IMR-90 (cell line): ENCODE results near the gene OR4D9. TPM values are rescaled to one million over a fixed set of nuclear protein-coding genes. Genes with fewer than 3 reads are reported as not detected.

Experiments used
- ATAC-seq: fragments of 200-7000 bp; cut with Tn5 transposase; 2 replicates; pipeline ENCODE4 v1.9.1; 2020; ENCODE audit warnings: low read depth, mild to moderate bottlenecking, moderate library complexity
- BruUV-seq: library from RNA; stranded (reverse); fragments of 400-500 nt; replicated peaks from 2 replicates; lab custom pipeline; 2021; lab: Mats Ljungman, UMichigan
- CTCF ChIA-PET: fragments of 300-600 bp; formaldehyde crosslinking; extraction: SDS; loops from one replicate; lab custom pipeline; 2021; ENCODE audit warnings: antibody characterized with exemption; lab: Yijun Ruan, JAX
- POLR2A ChIA-PET: fragments of 300-600 bp; sonication (Branson Sonifier 250); formaldehyde crosslinking; loops from one replicate; lab custom pipeline; 2022; ENCODE audit warnings: antibody characterized with exemption; ENCODE audit not compliant: unreplicated experiment; lab: Charles Lee
- DNase-seq: peaks from one replicate; pipeline ENCODE4 v3.0.0; 2013
- H2AFZ ChIP-seq: replicated peaks from 2 replicates; pipeline ENCODE3; 2013; ENCODE audit warnings: low read length, mild to moderate bottlenecking; ENCODE audit not compliant: poor library complexity
- H2AK5ac ChIP-seq: 2 replicates; pipeline ENCODE4 v1.6.1; 2013; ENCODE audit warnings: low read depth, low read length, inconsistent platforms
- H2AK9ac ChIP-seq: replicated peaks from 2 replicates; pipeline ENCODE3; 2013; ENCODE audit warnings: mild to moderate bottlenecking, low read depth, low read length, moderate library complexity; ENCODE audit not compliant: poor library complexity
- H2BK120ac ChIP-seq: 2 replicates; pipeline ENCODE4 v1.6.1; 2013; ENCODE audit warnings: low read depth, low read length, inconsistent platforms
- H2BK15ac ChIP-seq: 3 replicates; pipeline ENCODE4 v1.6.1; 2013; ENCODE audit warnings: low read depth, low read length, inconsistent platforms
- H2BK20ac ChIP-seq: 2 replicates; pipeline ENCODE4 v1.6.1; 2013; ENCODE audit warnings: low read depth, mild to moderate bottlenecking, inconsistent platforms, low read length, moderate library complexity
- H2BK5ac ChIP-seq: 2 replicates; pipeline ENCODE4 v1.6.1; 2013; ENCODE audit warnings: mild to moderate bottlenecking, low read depth, low read length, inconsistent platforms; ENCODE audit not compliant: poor library complexity, severe bottlenecking
- H3K14ac ChIP-seq: replicated peaks from 2 replicates; pipeline ENCODE4 v1.6.1; 2013; ENCODE audit warnings: low read depth, low read length, inconsistent platforms
- H3K18ac ChIP-seq: 2 replicates; pipeline ENCODE4 v1.6.1; 2013; ENCODE audit warnings: low read depth, low read length, control low read depth
- H3K23ac ChIP-seq: 2 replicates; pipeline ENCODE4 v1.6.1; 2013; ENCODE audit warnings: low read depth, low read length, inconsistent platforms
- H3K27ac ChIP-seq: 2 replicates; pipeline ENCODE4 v1.5.1; 2013; ENCODE audit warnings: mild to moderate bottlenecking, control low read depth, low read length; ENCODE audit not compliant: insufficient read depth
- H3K27me3 ChIP-seq: 2 replicates; pipeline ENCODE4 v1.6.1; 2013; ENCODE audit warnings: low read length; ENCODE audit not compliant: control insufficient read depth, insufficient read depth
- H3K36me3 ChIP-seq: 2 replicates; pipeline ENCODE4 v1.6.1; 2013; ENCODE audit warnings: low read length, mixed read lengths; ENCODE audit not compliant: control insufficient read depth, insufficient read depth
- H3K4ac ChIP-seq: 2 replicates; pipeline ENCODE4 v1.6.1; 2013; ENCODE audit warnings: low read depth, low read length, inconsistent platforms
- H3K4me1 ChIP-seq: 2 replicates; pipeline ENCODE4 v1.6.1; 2013; ENCODE audit warnings: low read length, mixed read lengths; ENCODE audit not compliant: control insufficient read depth, insufficient read depth
- H3K4me2 ChIP-seq: 2 replicates; pipeline ENCODE4 v1.6.1; 2013; ENCODE audit warnings: low read depth, mild to moderate bottlenecking, control low read depth, low read length, moderate library complexity
- H3K4me3 ChIP-seq: 2 replicates; pipeline ENCODE4 v1.5.1; 2013; ENCODE audit warnings: low read depth, mild to moderate bottlenecking, control low read depth, low read length, moderate library complexity; ENCODE audit not compliant: insufficient read depth
- H3K56ac ChIP-seq: 2 replicates; pipeline ENCODE4 v1.6.1; 2013; ENCODE audit warnings: low read length, inconsistent platforms; ENCODE audit not compliant: insufficient read depth; ENCODE audit errors: extremely low read depth
- H3K79me1 ChIP-seq, 2 experiments: 2 replicates each; pipeline ENCODE4 v1.6.1; 2013; ENCODE audit warnings: low read length in 2 of 2, inconsistent platforms in 1 of 2, low read depth in 1 of 2
- H3K9ac ChIP-seq: 2 replicates; pipeline ENCODE4 v1.6.1; 2013; ENCODE audit warnings: low read depth, low read length, control low read depth
- H3K9me1 ChIP-seq: 2 replicates; pipeline ENCODE4 v1.6.1; 2013; ENCODE audit warnings: low read length, inconsistent platforms; ENCODE audit not compliant: insufficient read depth
- H3K9me3 ChIP-seq: 2 replicates; pipeline ENCODE4 v1.6.1; 2013; ENCODE audit warnings: low read length; ENCODE audit not compliant: control insufficient read depth, insufficient read depth
- H4K20me1 ChIP-seq: 2 replicates; pipeline ENCODE4 v1.6.1; 2013; ENCODE audit warnings: low read length, inconsistent platforms; ENCODE audit not compliant: insufficient read depth
- H4K5ac ChIP-seq: 2 replicates; pipeline ENCODE4 v1.6.1; 2013; ENCODE audit warnings: mild to moderate bottlenecking, low read depth, low read length, control low read depth
- H4K8ac ChIP-seq, 2 experiments: 2 replicates each; pipeline ENCODE4 v1.6.1; 2013; ENCODE audit warnings: low read depth in 2 of 2, low read length in 2 of 2, control low read depth in 1 of 2, inconsistent platforms in 1 of 2
- H4K91ac ChIP-seq: 2 replicates; pipeline ENCODE4 v1.6.1; 2013; ENCODE audit warnings: low read depth, low read length, inconsistent platforms; ENCODE audit not compliant: insufficient read depth
- BHLHE40 ChIP-seq: fragments of 150-350 bp; IDR thresholded peaks from 2 replicates; pipeline ENCODE4 v1.6.1; 2016; ENCODE audit warnings: mild to moderate bottlenecking, low read depth, low read length
- CEBPB ChIP-seq: IDR thresholded peaks from 2 replicates; pipeline ENCODE4 v1.6.1; 2012; ENCODE audit warnings: low read depth, low read length, improper control_type of control experiment
- CHD1 ChIP-seq: IDR thresholded peaks from 2 replicates; pipeline ENCODE4 v1.6.1; 2012; ENCODE audit warnings: low read depth, low read length, improper control_type of control experiment
- FOS ChIP-seq: fragments of 150-350 bp; IDR thresholded peaks from 2 replicates; pipeline ENCODE4 v1.6.1; 2016; ENCODE audit warnings: low read depth, low read length
- MAZ ChIP-seq: IDR thresholded peaks from 2 replicates; pipeline ENCODE4 v1.6.1; 2012; ENCODE audit warnings: low read depth, mild to moderate bottlenecking, low read length, improper control_type of control experiment, moderate library complexity, borderline replicate concordance
- MXI1 ChIP-seq: IDR thresholded peaks from 2 replicates; pipeline ENCODE4 v1.6.1; 2012; ENCODE audit warnings: low read depth, mild to moderate bottlenecking, low read length, moderate library complexity, borderline replicate concordance
- NFE2L2 ChIP-seq: fragments of 150-350 bp; IDR thresholded peaks from 2 replicates; pipeline ENCODE4 v1.6.1; 2016; ENCODE audit warnings: low read depth, mild to moderate bottlenecking, low read length
- RAD21 ChIP-seq: IDR thresholded peaks from 2 replicates; pipeline ENCODE4 v1.6.1; 2012; ENCODE audit warnings: low read length, improper control_type of control experiment
- RCOR1 ChIP-seq: IDR thresholded peaks from 2 replicates; pipeline ENCODE4 v1.6.1; 2012; ENCODE audit warnings: mild to moderate bottlenecking, low read length, improper control_type of control experiment; ENCODE audit not compliant: insufficient replicate concordance
- RFX5 ChIP-seq: IDR thresholded peaks from 2 replicates; pipeline ENCODE4 v1.8.0; 2012; ENCODE audit warnings: low read depth, mild to moderate bottlenecking, low read length, moderate library complexity
- SMC3 ChIP-seq: fragments of 150-350 bp; IDR thresholded peaks from 2 replicates; pipeline ENCODE4 v1.6.1; 2016; ENCODE audit warnings: low read depth, mild to moderate bottlenecking, antibody characterized with exemption, low read length, moderate library complexity
- WGBS, 2 experiments: methylation state at CpG; one replicate each; pipeline versions ENCODE4 v1.1.5 to v1.1.7; 2013; ENCODE audit warnings: missing lambda C conversion rate in 2 of 2; ENCODE audit not compliant: insufficient read length in 1 of 2; ENCODE audit errors: extremely low coverage in 2 of 2; 5-methylcytosine and 5-hydroxymethylcytosine counted together
- dilution Hi-C: fragments of 300-500 bp; cut with HindIII; formaldehyde crosslinking; loops from one replicate; pipeline ENCODE4 v1.14.3; 2018; ENCODE audit warnings: low sequenced_read_pairs; ENCODE audit not compliant: unreplicated experiment
- in situ Hi-C: fragments of 300-500 bp; cut with MboI; formaldehyde crosslinking; loops from 3 replicates; pipeline ENCODE4 v1.14.3; 2019; ENCODE audit warnings: low sequenced_read_pairs, inconsistent platforms, mixed read lengths
- intact Hi-C: fragments of 100-400 bp; cut with micrococcal nuclease; formaldehyde crosslinking; loops from 2 replicates; pipeline ENCODE4 v1.10.0; 2022
- polyA plus RNA-seq, 3 experiments: library from polyadenylated mRNA; depleted of rRNA; stranded (reverse); fragments of >200 nt; gene quantifications; 2 replicates each; pipeline ENCODE4 v1.2.3, GENCODE V29; 2012; ENCODE audit warnings: low replicate concordance in 1 of 3
- total RNA-seq: library from RNA; depleted of rRNA; stranded (reverse); fragments of >200 nt; gene quantifications from 2 replicates; pipeline ENCODE4 v1.2.3, GENCODE V29; 2012
- TF ChIP-seq, protein P1 (sequence below): fragments of 150-350 bp; IDR thresholded peaks from 2 replicates; pipeline ENCODE4 v1.6.1; 2017; ENCODE audit warnings: mild to moderate bottlenecking, antibody characterized with exemption, low read length, low read depth
- TF ChIP-seq, protein P2 (sequence below): fragments of 150-350 bp; IDR thresholded peaks from 2 replicates; pipeline ENCODE4 v1.6.1; 2016; ENCODE audit warnings: low read depth, mild to moderate bottlenecking, low read length, moderate library complexity, borderline replicate concordance
- TF ChIP-seq, protein P3 (sequence below): conservative IDR thresholded peaks from 2 replicates; pipeline ENCODE4 v1.5.1; 2012; ENCODE audit warnings: mild to moderate bottlenecking, low read depth, low read length, improper control_type of control experiment

The OR4D9 gene
- total and polyA plus RNA-seq, 2 of the 4 experiments (the other 2 are of a cell fraction), result not detected

DNA sequence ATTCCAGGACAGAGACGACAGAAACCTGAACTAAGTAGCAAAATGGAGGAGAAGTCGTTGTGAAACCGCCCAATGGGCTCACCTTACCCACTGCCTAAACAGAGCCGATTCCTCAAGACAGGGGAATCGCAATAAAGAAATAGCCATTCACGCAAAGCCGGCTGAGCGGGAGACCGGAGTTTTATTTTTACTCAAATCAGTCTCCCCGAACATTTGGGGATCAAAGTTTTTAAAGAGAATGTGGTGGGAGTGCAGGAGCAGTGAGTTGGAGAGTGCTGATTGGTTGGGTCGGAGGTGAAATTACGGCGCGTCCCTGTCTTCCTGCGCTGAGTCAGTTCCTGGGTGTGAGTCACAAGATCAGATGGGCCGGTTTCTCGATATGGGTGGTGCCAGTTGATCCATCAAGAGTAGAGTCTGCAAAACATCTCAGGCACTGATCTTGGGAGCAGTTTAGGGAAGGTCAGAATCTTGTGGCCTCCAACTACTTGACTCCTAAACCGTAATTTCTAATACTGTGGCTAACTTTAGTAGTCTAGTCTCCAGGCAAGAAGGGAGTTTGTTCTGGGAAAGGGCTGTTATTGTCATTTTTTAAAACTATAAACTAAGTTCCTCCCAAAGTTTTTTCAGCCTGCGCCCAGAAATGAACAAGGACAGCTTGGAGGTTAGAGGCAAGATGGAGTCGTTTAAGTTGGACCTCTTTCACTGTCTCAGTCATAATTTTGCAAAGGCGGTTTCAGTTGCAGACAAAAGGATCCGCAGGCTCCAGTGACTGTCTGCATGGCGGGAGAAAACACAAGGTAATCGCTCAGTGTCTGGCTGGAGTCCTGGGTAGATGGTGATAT lies 34.1 kb downstream of the OR4D9 start:
- no peaks in the 10 kb centered on the region for H3K9me3 ChIP-seq
- no peak overlapping the region for H4K8ac ChIP-seq
- H3K36me3 ChIP-seq, result no peaks in the 10 kb centered on the region
- no peak overlapping the region for H2BK5ac ChIP-seq
- no peaks in the 10 kb centered on the region for H3K27me3 ChIP-seq
- no peak overlapping the region for H2BK15ac ChIP-seq
- 0 out of 2 replicates have a peak, but pooled peaks cover 2% of the 10 kb centered on the region for H3K4me1 ChIP-seq
- no peak overlapping the region for H2BK120ac ChIP-seq
- H3K79me1 ChIP-seq, result no peaks in the 10 kb centered on the region
- H2AFZ ChIP-seq, result peak overlapping the region; percentile 9
- POLR2A ChIA-PET, result no interaction called here
- no peak overlapping the region for H2BK20ac ChIP-seq
- peak; percentile 44 for DNase-seq
- H3K18ac ChIP-seq, result no peak overlapping the region
- dilution Hi-C loops (no loop called here), intact Hi-C loops (no loop called here), in situ Hi-C loops (no loop called here)
- no TSS peak for BruUV-seq
- no peak overlapping the region for H3K4me3 ChIP-seq
- H4K5ac ChIP-seq, result no peak overlapping the region
- no peak overlapping the region for H2AK5ac ChIP-seq
- H3K4me2 ChIP-seq, result no peak overlapping the region
- H3K9me1 ChIP-seq, result no peaks in the 10 kb centered on the region
- no peak overlapping the region for H3K23ac ChIP-seq
- H3K56ac ChIP-seq, result no peak overlapping the region
- H2AK9ac ChIP-seq, result no peak overlapping the region
- H4K91ac ChIP-seq, result no peak overlapping the region
- WGBS, 2 experiments, result 100% methylated on average over 1 of the region's 24 CpGs; no CpG with 5 or more reads in 1 of the 2 experiments
- no peak for ATAC-seq
- no peak overlapping the region for H3K9ac ChIP-seq
- H3K4ac ChIP-seq, result no peak overlapping the region
- H3K14ac ChIP-seq, result no peak overlapping the region; the same call in 1 of the 2 replicates
- CTCF ChIA-PET, result no interaction called here
- H3K27ac ChIP-seq, result no peak overlapping the region
- H4K20me1 ChIP-seq, result peaks cover 3% of the 10 kb centered on the region
- TF ChIP-seq CHD1, result no peak
- no peak for TF ChIP-seq CEBPB
- no peak for TF ChIP-seq RCOR1
- TF ChIP-seq MAZ, result no peak
- TF ChIP-seq, protein P1, sequence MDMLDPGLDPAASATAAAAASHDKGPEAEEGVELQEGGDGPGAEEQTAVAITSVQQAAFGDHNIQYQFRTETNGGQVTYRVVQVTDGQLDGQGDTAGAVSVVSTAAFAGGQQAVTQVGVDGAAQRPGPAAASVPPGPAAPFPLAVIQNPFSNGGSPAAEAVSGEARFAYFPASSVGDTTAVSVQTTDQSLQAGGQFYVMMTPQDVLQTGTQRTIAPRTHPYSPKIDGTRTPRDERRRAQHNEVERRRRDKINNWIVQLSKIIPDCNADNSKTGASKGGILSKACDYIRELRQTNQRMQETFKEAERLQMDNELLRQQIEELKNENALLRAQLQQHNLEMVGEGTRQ, result no peak
- TF ChIP-seq MXI1, result no peak
- TF ChIP-seq, protein P2, sequence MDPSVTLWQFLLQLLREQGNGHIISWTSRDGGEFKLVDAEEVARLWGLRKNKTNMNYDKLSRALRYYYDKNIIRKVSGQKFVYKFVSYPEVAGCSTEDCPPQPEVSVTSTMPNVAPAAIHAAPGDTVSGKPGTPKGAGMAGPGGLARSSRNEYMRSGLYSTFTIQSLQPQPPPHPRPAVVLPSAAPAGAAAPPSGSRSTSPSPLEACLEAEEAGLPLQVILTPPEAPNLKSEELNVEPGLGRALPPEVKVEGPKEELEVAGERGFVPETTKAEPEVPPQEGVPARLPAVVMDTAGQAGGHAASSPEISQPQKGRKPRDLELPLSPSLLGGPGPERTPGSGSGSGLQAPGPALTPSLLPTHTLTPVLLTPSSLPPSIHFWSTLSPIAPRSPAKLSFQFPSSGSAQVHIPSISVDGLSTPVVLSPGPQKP, result no peak
- no peak for TF ChIP-seq BHLHE40
- TF ChIP-seq FOS, result no peak
- no peak for TF ChIP-seq NFE2L2
- TF ChIP-seq, protein P3, sequence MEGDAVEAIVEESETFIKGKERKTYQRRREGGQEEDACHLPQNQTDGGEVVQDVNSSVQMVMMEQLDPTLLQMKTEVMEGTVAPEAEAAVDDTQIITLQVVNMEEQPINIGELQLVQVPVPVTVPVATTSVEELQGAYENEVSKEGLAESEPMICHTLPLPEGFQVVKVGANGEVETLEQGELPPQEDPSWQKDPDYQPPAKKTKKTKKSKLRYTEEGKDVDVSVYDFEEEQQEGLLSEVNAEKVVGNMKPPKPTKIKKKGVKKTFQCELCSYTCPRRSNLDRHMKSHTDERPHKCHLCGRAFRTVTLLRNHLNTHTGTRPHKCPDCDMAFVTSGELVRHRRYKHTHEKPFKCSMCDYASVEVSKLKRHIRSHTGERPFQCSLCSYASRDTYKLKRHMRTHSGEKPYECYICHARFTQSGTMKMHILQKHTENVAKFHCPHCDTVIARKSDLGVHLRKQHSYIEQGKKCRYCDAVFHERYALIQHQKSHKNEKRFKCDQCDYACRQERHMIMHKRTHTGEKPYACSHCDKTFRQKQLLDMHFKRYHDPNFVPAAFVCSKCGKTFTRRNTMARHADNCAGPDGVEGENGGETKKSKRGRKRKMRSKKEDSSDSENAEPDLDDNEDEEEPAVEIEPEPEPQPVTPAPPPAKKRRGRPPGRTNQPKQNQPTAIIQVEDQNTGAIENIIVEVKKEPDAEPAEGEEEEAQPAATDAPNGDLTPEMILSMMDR, result no peak
- TF ChIP-seq RAD21, result no peak
- no peak for TF ChIP-seq RFX5
- no peak for TF ChIP-seq SMC3
